Measurements from ENCODE around the gene KCTD6.

Gene KCTD6

GRCh38 chr3:58491506-58492402 is at the start of gene KCTD6:
Gene KCTD6, plus strand, starts transcription at chr3:58492096. Its CDS starts 6,660 bp downstream, at chr3:58498756.
- no peaks in the 10 kb centered on the region for H3K36me3 ChIP-seq
- peak within 1 kb of the TSS; percentile 54 for H3K27ac ChIP-seq

DNA sequence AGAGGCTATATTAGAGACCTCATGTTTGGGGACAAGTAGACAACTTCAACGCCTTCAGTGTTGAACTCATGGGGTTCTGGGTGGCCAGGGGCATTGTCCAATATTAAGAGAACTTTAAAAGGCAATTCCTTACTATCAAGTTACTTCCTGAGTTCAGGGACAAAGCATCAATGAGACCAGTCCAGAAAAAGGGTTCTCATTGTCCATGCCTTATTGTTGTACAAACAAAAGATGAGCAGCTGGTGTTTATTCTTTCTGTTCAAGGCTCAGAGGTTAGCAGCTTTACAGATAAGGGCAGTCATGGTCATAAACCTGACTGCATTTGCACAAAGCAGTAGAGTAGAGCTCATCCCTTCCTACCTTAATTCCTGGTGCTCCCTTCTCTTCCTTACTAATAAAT is 39.7 kb upstream of the KCTD6 start:
- Histone ChIP-seq H3K27me3 (no peaks in the 10 kb centered on the region), H3K4me1 (ENCODE audit: control insufficient read depth in 1 of 2, insufficient read depth in 1 of 2, low read depth in 1 of 2, low read length in 1 of 2) (no peaks in the 10 kb centered on the region), H3K36me3 (no peaks in the 10 kb centered on the region), H3K27ac (no peak overlapping the region), H3K9me3 (no peaks in the 10 kb centered on the region), H3K4me3 (ENCODE audit: low read depth in 1 of 2, low read length in 1 of 2) (no peak overlapping the region)
- TF ChIP-seq CTCF (IDR thresholded peaks at IDR 0.05) = no peak

More at GRCh38 chr3:58491506-58492402, at the start of gene KCTD6:
- Histone ChIP-seq H3K4me3 (ENCODE audit: low read depth in 1 of 2, low read length in 1 of 2) (peak within 1 kb of the TSS; percentile 59 to 63), H3K9me3 (no peaks in the 10 kb centered on the region), H3K4me1 (ENCODE audit: control insufficient read depth in 1 of 2, insufficient read depth in 1 of 2, low read depth in 1 of 2, low read length in 1 of 2) (peaks cover 9 to 13% of the 10 kb centered on the region in 2 experiments), H3K27me3 (peaks cover 54% of the 10 kb centered on the region)
- TF ChIP-seq CTCF (IDR thresholded peaks at IDR 0.05) = peak; percentile 89

- H3K9me3 ChIP-seq = no peaks in the 10 kb centered on the region
- no peaks in the 10 kb centered on the region for H3K36me3 ChIP-seq
- peaks cover 0 to 4% of the 10 kb centered on the region in 2 experiments for H3K4me1 ChIP-seq (ENCODE audit: control insufficient read depth in 1 of 2, insufficient read depth in 1 of 2, low read depth in 1 of 2, low read length in 1 of 2)
- no peak overlapping the region for H3K4me3 ChIP-seq (ENCODE audit: low read depth in 1 of 2, low read length in 1 of 2)
- peaks cover 17% of the 10 kb centered on the region for H3K27me3 ChIP-seq
- H3K27ac ChIP-seq = no peak overlapping the region
- TF ChIP-seq CTCF (IDR thresholded peaks at IDR 0.05) = no peak
Measured at GRCh38 chr3:58459160-58459559, 32.7 kb upstream of the KCTD6 start.

- Histone ChIP-seq H3K36me3 (no peaks in the 10 kb centered on the region), H3K27me3 (peaks cover 20% of the 10 kb centered on the region), H3K4me1 (ENCODE audit: control insufficient read depth in 1 of 2, insufficient read depth in 1 of 2, low read depth in 1 of 2, low read length in 1 of 2) (peaks cover 0 to 4% of the 10 kb centered on the region in 2 experiments), H3K27ac (no peak overlapping the region), H3K4me3 (ENCODE audit: low read depth in 1 of 2, low read length in 1 of 2) (no peak overlapping the region), H3K9me3 (no peaks in the 10 kb centered on the region)
- no peak for TF ChIP-seq CTCF (IDR thresholded peaks at IDR 0.05)
Measured at GRCh38 chr3:58462829-58463180, 29.1 kb upstream of the KCTD6 start.

GRCh38 chr3:58463181-58463941 is 28.5 kb upstream of the KCTD6 start:
- H3K4me3 ChIP-seq (ENCODE audit: low read depth in 1 of 2, low read length in 1 of 2) = no peak overlapping the region

More at GRCh38 chr3:58463181-58463941, 28.5 kb upstream of the KCTD6 start:
- Histone ChIP-seq H3K27me3 (peaks cover 20% of the 10 kb centered on the region), H3K27ac (no peak overlapping the region), H3K36me3 (no peaks in the 10 kb centered on the region), H3K4me1 (ENCODE audit: control insufficient read depth in 1 of 2, insufficient read depth in 1 of 2, low read depth in 1 of 2, low read length in 1 of 2) (peaks cover 0 to 4% of the 10 kb centered on the region in 2 experiments), H3K9me3 (no peaks in the 10 kb centered on the region)
- peak; percentile 41 for TF ChIP-seq CTCF (IDR thresholded peaks at IDR 0.05)

All from neutrophil (primary cell).